SH-SY5Y (cell line): ENCODE data around the gene SRRD.

Experiments
- GATA2 ChIP-seq: IDR thresholded peaks from 2 replicates; pipeline ENCODE4 v1.6.1; 2011; ENCODE audit warnings: mild to moderate bottlenecking, low read depth, low read length
- GATA3 ChIP-seq: IDR thresholded peaks from 2 replicates; pipeline ENCODE4 v1.6.1; 2011; ENCODE audit warnings: low read depth, mild to moderate bottlenecking, low read length, moderate library complexity

DNA sequence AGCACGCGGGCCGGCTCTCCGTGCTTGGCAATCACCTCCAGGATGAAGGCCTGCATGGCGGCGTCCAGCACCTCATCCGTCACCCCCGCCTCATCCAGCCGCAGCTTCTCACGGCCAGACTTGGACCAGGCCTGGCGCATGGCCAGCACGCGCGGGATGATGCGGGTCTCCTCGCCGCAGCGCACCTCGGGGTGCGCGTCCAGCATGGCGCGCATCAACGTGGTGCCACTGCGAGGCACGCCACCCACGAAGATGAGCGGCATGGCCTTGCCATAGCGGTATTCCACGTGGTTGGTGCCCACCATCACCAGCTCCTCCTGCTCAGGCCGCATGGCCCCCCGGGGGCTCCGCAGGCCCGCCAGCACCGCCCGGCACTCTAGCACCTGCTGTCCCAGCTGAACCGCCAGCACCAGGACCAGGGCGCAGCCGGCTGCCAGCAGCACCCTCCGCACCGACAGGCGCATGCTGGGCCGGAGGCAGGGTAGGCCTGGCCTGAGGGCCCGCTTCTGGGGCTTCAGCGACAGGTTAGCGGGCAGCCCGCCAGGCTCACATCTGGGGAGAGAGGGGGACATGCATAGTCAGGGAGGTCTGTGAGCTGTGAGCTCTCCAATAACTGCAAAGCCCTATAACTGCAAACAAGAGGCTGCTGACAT, 57.6 kb downstream of the SRRD start:
- TF ChIP-seq GATA2 (no peak), GATA3 (no peak)
